Body of pancreas (tissue), 4 donors: ENCODE data around the gene PROZ.

Source experiments
- POLR2A ChIP-seq, 3 donors: fragments of 450-650 bp; IDR thresholded peaks; one replicate each; pipeline ENCODE4 v1.6.1; 2016; ENCODE audit warnings: antibody characterized with exemption in 3 of 3, mild to moderate bottlenecking in 2 of 3
- TF ChIP-seq, protein P1 (sequence below), 7 experiments: fragments of 450-650 bp in 4 of 7; fragments of 200-600 bp in 3 of 7; sonication (generic) in 3 of 7; IDR thresholded peaks; one replicate each; pipeline ENCODE4 v1.5.1; 2016 to 2019; ENCODE audit warnings: antibody characterized with exemption in 7 of 7

- TF ChIP-seq, protein P1, sequence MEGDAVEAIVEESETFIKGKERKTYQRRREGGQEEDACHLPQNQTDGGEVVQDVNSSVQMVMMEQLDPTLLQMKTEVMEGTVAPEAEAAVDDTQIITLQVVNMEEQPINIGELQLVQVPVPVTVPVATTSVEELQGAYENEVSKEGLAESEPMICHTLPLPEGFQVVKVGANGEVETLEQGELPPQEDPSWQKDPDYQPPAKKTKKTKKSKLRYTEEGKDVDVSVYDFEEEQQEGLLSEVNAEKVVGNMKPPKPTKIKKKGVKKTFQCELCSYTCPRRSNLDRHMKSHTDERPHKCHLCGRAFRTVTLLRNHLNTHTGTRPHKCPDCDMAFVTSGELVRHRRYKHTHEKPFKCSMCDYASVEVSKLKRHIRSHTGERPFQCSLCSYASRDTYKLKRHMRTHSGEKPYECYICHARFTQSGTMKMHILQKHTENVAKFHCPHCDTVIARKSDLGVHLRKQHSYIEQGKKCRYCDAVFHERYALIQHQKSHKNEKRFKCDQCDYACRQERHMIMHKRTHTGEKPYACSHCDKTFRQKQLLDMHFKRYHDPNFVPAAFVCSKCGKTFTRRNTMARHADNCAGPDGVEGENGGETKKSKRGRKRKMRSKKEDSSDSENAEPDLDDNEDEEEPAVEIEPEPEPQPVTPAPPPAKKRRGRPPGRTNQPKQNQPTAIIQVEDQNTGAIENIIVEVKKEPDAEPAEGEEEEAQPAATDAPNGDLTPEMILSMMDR (IDR thresholded peaks at IDR 0.05) = no peak
- TF ChIP-seq POLR2A (IDR thresholded peaks at IDR 0.05) = no peak
Observed at GRCh38 chr13:113158946-113159345, 498 bp downstream of the PROZ start.
